ENCODE results near the gene CAP2.
"Not testable (repeated sequence)": the region's sequence is repeated elsewhere in the genome, so short reads cannot be mapped to it uniquely, and the experiment has no call there.

The CAP2 gene

GRCh38 chr6:17585766-17586490, 192.5 kb downstream of the CAP2 start:
- no peak for ATAC-seq
- TF ChIP-seq OSR1 (CRISPR knock-in tag; IDR thresholded peaks at IDR 0.05) (no peak), TSHZ2 (CRISPR knock-in tag; IDR thresholded peaks at IDR 0.05) (no peak), ISL1 (CRISPR knock-in tag; IDR thresholded peaks at IDR 0.05) (no peak), CSRNP3 (CRISPR knock-in tag; IDR thresholded peaks at IDR 0.05) (no peak), ESRRG (CRISPR knock-in tag; IDR thresholded peaks at IDR 0.05) (no peak), CREB5 (CRISPR knock-in tag; IDR thresholded peaks at IDR 0.05; ENCODE audit: low read depth) (no peak), ARNTL (CRISPR knock-in tag; IDR thresholded peaks at IDR 0.05; ENCODE audit: borderline replicate concordance, low read depth) (no peak), BACH2 (CRISPR knock-in tag; IDR thresholded peaks at IDR 0.05; ENCODE audit: borderline replicate concordance) (no peak), SNAI2 (CRISPR knock-in tag; IDR thresholded peaks at IDR 0.05) (no peak), TCF4 (CRISPR knock-in tag; IDR thresholded peaks at IDR 0.05; ENCODE audit: borderline replicate concordance) (no peak), ZFP3 (CRISPR knock-in tag; IDR thresholded peaks at IDR 0.05) (no peak), CSDC2 (CRISPR knock-in tag; IDR thresholded peaks at IDR 0.05) (no peak), ZC3H10 (CRISPR knock-in tag; IDR thresholded peaks at IDR 0.05) (no peak)

GRCh38 chr6:17586623-17587022, 193.2 kb downstream of the CAP2 start:
- ATAC-seq, result not testable (repeated sequence)

- TF ChIP-seq ESRRG (CRISPR knock-in tag; IDR thresholded peaks at IDR 0.05) (no peak), PPARA (CRISPR knock-in tag; IDR thresholded peaks at IDR 0.05; ENCODE audit: borderline replicate concordance) (no peak), ZNF8 (CRISPR knock-in tag; IDR thresholded peaks at IDR 0.05) (no peak), ISL1 (CRISPR knock-in tag; IDR thresholded peaks at IDR 0.05) (no peak), BACH2 (CRISPR knock-in tag; IDR thresholded peaks at IDR 0.05; ENCODE audit: borderline replicate concordance) (no peak), ZFP3 (CRISPR knock-in tag; IDR thresholded peaks at IDR 0.05) (no peak), PATZ1 (CRISPR knock-in tag; IDR thresholded peaks at IDR 0.05; ENCODE audit: borderline replicate concordance) (no peak), ZNF565 (CRISPR knock-in tag; conservative IDR thresholded peaks at IDR 0.05; ENCODE audit: low read depth) (no peak)
- ATAC-seq, result no peak
These were observed 194.6 kb downstream of the CAP2 start for GRCh38 chr6:17588011-17588410.

GRCh38 chr6:17589406-17590096, 196.2 kb downstream of the CAP2 start:
- peak; percentile 96 for ATAC-seq
- TF ChIP-seq CREB5 (CRISPR knock-in tag; IDR thresholded peaks at IDR 0.05; ENCODE audit: low read depth) (no peak), PPARA (CRISPR knock-in tag; IDR thresholded peaks at IDR 0.05; ENCODE audit: borderline replicate concordance) (no peak), CSRNP3 (CRISPR knock-in tag; IDR thresholded peaks at IDR 0.05) (no peak), POU6F1 (CRISPR knock-in tag; IDR thresholded peaks at IDR 0.05; ENCODE audit: borderline replicate concordance, low read depth) (no peak), TSHZ2 (CRISPR knock-in tag; IDR thresholded peaks at IDR 0.05) (no peak), ARNTL (CRISPR knock-in tag; IDR thresholded peaks at IDR 0.05; ENCODE audit: borderline replicate concordance, low read depth) (no peak), CSDC2 (CRISPR knock-in tag; IDR thresholded peaks at IDR 0.05) (no peak)
